GM19463 (cell line): ENCODE results near the gene MFAP4.

Experiments used
- ATAC-seq: cut with Tn5 transposase; IDR thresholded peaks from one replicate; pipeline ENCODE4 v1.9.1; 2021; ENCODE audit warnings: mild to moderate bottlenecking, moderate library complexity; ENCODE audit not compliant: unreplicated experiment

The MFAP4 gene

GRCh38 chr17:19337712-19338023, 49.3 kb downstream of the MFAP4 start:
- ATAC-seq = no peak

- no peak for ATAC-seq
Measured at GRCh38 chr17:19336938-19337711, 49.9 kb downstream of the MFAP4 start.

DNA sequence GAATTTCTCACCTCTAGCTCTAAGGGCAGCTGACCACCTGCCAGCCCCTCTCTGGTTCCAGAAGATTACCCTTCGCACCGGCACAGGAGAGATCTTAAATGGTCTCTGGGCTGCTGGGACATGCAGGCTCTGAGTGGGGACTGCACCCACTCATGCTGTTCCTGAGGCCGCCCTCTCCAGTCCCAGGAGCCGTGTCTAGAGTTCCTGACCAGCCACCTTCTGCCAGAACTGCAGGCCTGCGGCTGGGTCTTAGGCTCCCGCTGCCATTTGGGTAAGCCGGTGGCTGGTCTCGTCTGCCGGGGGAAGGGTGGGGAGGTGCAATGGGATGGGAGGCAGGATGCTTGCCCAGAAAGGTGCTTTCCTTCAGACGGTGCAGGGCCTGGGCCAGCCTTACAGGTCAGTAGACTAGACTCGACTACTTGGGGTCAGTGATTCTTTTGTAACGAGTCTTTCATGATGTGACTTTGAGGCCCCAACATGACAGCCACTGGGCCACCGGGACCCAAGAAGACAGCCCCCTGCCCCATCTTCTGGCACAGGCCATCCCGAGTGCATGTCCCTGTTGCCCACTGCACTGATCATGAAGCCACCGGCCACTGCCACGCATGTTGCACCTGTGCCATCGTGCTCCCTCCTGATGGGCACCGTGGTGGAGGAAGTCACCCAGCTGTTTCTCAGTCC, 50.9 kb downstream of the MFAP4 start:
- ATAC-seq = no peak

- no peak for ATAC-seq
Measured at GRCh38 chr17:19334331-19334730, 52.7 kb downstream of the MFAP4 start.

DNA sequence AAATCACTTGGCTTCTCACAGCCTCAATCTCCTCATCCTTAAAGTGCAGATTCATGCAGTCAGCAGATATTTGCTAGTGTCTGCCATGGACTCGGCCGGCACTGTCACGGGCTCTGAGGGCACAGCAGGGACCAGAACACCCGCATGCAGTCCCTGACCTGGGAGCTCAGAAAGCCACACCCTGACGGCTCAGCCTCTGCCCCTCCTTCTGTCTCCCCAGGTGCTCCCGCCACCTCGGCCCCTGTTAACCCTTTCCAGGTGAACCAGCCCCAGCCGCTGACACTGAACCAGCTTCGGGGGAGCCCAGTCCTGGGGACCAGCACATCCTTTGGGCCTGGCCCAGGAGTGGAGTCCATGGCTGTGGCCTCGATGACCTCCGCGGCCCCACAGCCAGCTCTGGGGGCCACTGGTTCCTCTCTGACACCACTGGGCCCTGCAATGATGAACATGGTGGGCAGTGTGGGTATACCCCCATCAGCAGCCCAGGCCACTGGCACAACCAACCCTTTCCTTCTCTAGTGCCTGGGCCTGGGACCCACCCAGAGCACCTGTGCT, 53.2 kb downstream of the MFAP4 start:
- ATAC-seq = no peak
